NCI-H524 treated with DMSO at 0.1 percent for 48 hours (cell line): ENCODE measurements around the gene SLC35G4.
"Not testable (repeated sequence)": the region's sequence is repeated elsewhere in the genome, so short reads cannot be mapped to it uniquely, and the experiment has no call there.

ENCODE experiments used
- DNase-seq: peaks from one replicate; lab custom pipeline; 2025; lab: John Stamatoyannopoulos, UW

Gene SLC35G4

GRCh38 chr18:11609488-11609887 is at the start of gene SLC35G4:
Gene SLC35G4, plus strand, starts transcription at chr18:11609596. Its CDS starts 0 bp downstream, at chr18:11609596.
- DNase-seq, result not testable (repeated sequence)

GRCh38 chr18:11561293-11561692 is 48.1 kb upstream of the SLC35G4 start:
- DNase-seq, result no peak

- no peak for DNase-seq
These were observed 43.7 kb upstream of the SLC35G4 start for GRCh38 chr18:11565716-11566115.

GRCh38 chr18:11566236-11566965 is 43.0 kb upstream of the SLC35G4 start:
- DNase-seq, result no peak

GRCh38 chr18:11567396-11567795 is 42.0 kb upstream of the SLC35G4 start:
- no peak for DNase-seq

GRCh38 chr18:11570073-11570588 is 39.3 kb upstream of the SLC35G4 start:
- DNase-seq, result no peak

GRCh38 chr18:11570769-11571412 is 38.5 kb upstream of the SLC35G4 start:
- DNase-seq, result no peak

GRCh38 chr18:11572201-11572600 is 37.2 kb upstream of the SLC35G4 start:
- no peak for DNase-seq

- DNase-seq, result no peak
These were observed 34.9 kb upstream of the SLC35G4 start for GRCh38 chr18:11574545-11574944.

GRCh38 chr18:11577271-11578112 is 31.9 kb upstream of the SLC35G4 start:
- no peak for DNase-seq

- DNase-seq, result no peak
These were observed 30.6 kb upstream of the SLC35G4 start for GRCh38 chr18:11578799-11579198.

GRCh38 chr18:11579916-11580315 is 29.5 kb upstream of the SLC35G4 start:
- DNase-seq, result no peak

GRCh38 chr18:11581286-11581685 is 28.1 kb upstream of the SLC35G4 start:
- no peak for DNase-seq

GRCh38 chr18:11585596-11585995 is 23.8 kb upstream of the SLC35G4 start:
- DNase-seq, result no peak

- no peak for DNase-seq
These were observed 22.5 kb upstream of the SLC35G4 start for GRCh38 chr18:11586896-11587295.

GRCh38 chr18:11587432-11587831 is 22.0 kb upstream of the SLC35G4 start:
- no peak for DNase-seq

- DNase-seq, result no peak
These were observed 21.6 kb upstream of the SLC35G4 start for GRCh38 chr18:11587846-11588245.

GRCh38 chr18:11591957-11592356 is 17.4 kb upstream of the SLC35G4 start:
- no peak for DNase-seq

- no peak for DNase-seq
These were observed 9.1 kb upstream of the SLC35G4 start for GRCh38 chr18:11600321-11600720.

GRCh38 chr18:11607906-11608305 is 1.5 kb upstream of the SLC35G4 start:
- no peak for DNase-seq

GRCh38 chr18:11608618-11609017 is 778 bp upstream of the SLC35G4 start:
- DNase-seq, result not testable (repeated sequence)

- not testable (repeated sequence) for DNase-seq
These were observed 3.7 kb downstream of the SLC35G4 start for GRCh38 chr18:11613073-11613472.
